ENCODE measurements around the gene AP1B1.

Gene AP1B1

GRCh38 chr22:29394931-29395581 is 6.7 kb upstream of the AP1B1 start:
- Histone ChIP-seq H3K4me2 (ENCODE audit: low read length) (no peak overlapping the region), H3K9me3 (ENCODE audit: insufficient read depth, low read depth, low read length) (no peaks in the 10 kb centered on the region), H3K79me2 (ENCODE audit: control insufficient read depth, insufficient read depth, low read length, poor library complexity) (no peaks in the 10 kb centered on the region), H4K12ac (ENCODE audit: low read depth, low read length) (no peak overlapping the region), H3K27ac (ENCODE audit: low read depth, low read length) (no peak overlapping the region), H2BK12ac (ENCODE audit: low read length) (no peak overlapping the region), H3K36me3 (ENCODE audit: control insufficient read depth in 1 of 2, insufficient read depth in 2 of 2, low read length in 2 of 2) (no peaks in the 10 kb centered on the region), H3K23ac (ENCODE audit: low read length) (no peak overlapping the region), H3K27me3 (ENCODE audit: insufficient read depth, low read length) (no peaks in the 10 kb centered on the region), H3K79me1 (ENCODE audit: low read length) (no peaks in the 10 kb centered on the region), H3K4me1 (ENCODE audit: control insufficient read depth in 1 of 2, insufficient read depth in 2 of 2, low read length in 2 of 2) (peaks cover 0 to 2% of the 10 kb centered on the region in 2 experiments), H2BK120ac (ENCODE audit: insufficient read depth, low read length, poor library complexity) (no peak overlapping the region), H3K14ac (ENCODE audit: low read length) (no peak overlapping the region), H3K18ac (ENCODE audit: low read length) (no peak overlapping the region), H4K8ac (ENCODE audit: low read depth, low read length) (no peak overlapping the region), H3K9ac (ENCODE audit: low read length) (no peak overlapping the region), H2AK5ac (ENCODE audit: low read length) (no peak overlapping the region), H2BK5ac (ENCODE audit: low read depth, low read length, poor library complexity) (no peak overlapping the region), H2AFZ (ENCODE audit: insufficient read depth, low read length, poor library complexity) (no peak overlapping the region), H3K4ac (ENCODE audit: low read depth, low read length) (no peak overlapping the region), H3K4me3 (ENCODE audit: low read depth, low read length) (no peak overlapping the region), H4K91ac (ENCODE audit: low read depth, low read length) (no peak overlapping the region)
- no CpG with 5 or more reads among the region's 10 CpGs for WGBS (ENCODE audit: extremely low coverage, insufficient coverage, insufficient read length)
- DNase-seq, result peak; percentile 67 to 85

- no peak overlapping the region for H2BK5ac ChIP-seq (ENCODE audit: low read depth, low read length, poor library complexity)
- no peak overlapping the region for H4K91ac ChIP-seq (ENCODE audit: low read depth, low read length)
- no peak overlapping the region for H3K4me2 ChIP-seq (ENCODE audit: low read length)
- no peak overlapping the region for H3K27ac ChIP-seq (ENCODE audit: low read depth, low read length)
- no peak overlapping the region for H3K18ac ChIP-seq (ENCODE audit: low read length)
- no peak overlapping the region for H3K14ac ChIP-seq (ENCODE audit: low read length)
- no peak overlapping the region for H2AFZ ChIP-seq (ENCODE audit: insufficient read depth, low read length, poor library complexity)
- no peak overlapping the region for H3K23ac ChIP-seq (ENCODE audit: low read length)
- H3K79me2 ChIP-seq (ENCODE audit: control insufficient read depth, insufficient read depth, low read length, poor library complexity), result peaks cover 2% of the 10 kb centered on the region
- H3K27me3 ChIP-seq (ENCODE audit: insufficient read depth, low read length), result no peaks in the 10 kb centered on the region
- H3K36me3 ChIP-seq (ENCODE audit: control insufficient read depth in 1 of 2, insufficient read depth in 2 of 2, low read length in 2 of 2), result no peaks in the 10 kb centered on the region
- peaks cover 2 to 6% of the 10 kb centered on the region in 2 experiments for H3K4me1 ChIP-seq (ENCODE audit: control insufficient read depth in 1 of 2, insufficient read depth in 2 of 2, low read length in 2 of 2)
- H4K8ac ChIP-seq (ENCODE audit: low read depth, low read length), result no peak overlapping the region
- no peak overlapping the region for H3K4me3 ChIP-seq (ENCODE audit: low read depth, low read length)
- H2BK120ac ChIP-seq (ENCODE audit: insufficient read depth, low read length, poor library complexity), result no peak overlapping the region
- H3K79me1 ChIP-seq (ENCODE audit: low read length), result peaks cover 4% of the 10 kb centered on the region
- H4K12ac ChIP-seq (ENCODE audit: low read depth, low read length), result no peak overlapping the region
- DNase-seq, result no peak
- no peaks in the 10 kb centered on the region for H3K9me3 ChIP-seq (ENCODE audit: insufficient read depth, low read depth, low read length)
- H3K9ac ChIP-seq (ENCODE audit: low read length), result no peak overlapping the region
- no peak overlapping the region for H3K4ac ChIP-seq (ENCODE audit: low read depth, low read length)
- H2AK5ac ChIP-seq (ENCODE audit: low read length), result no peak overlapping the region
- H2BK12ac ChIP-seq (ENCODE audit: low read length), result no peak overlapping the region
- no CpG with 5 or more reads among the region's 2 CpGs for WGBS (ENCODE audit: extremely low coverage, insufficient coverage, insufficient read length)
Observed at GRCh38 chr22:29393019-29393608, 4.7 kb upstream of the AP1B1 start.

- Histone ChIP-seq H2BK120ac (ENCODE audit: insufficient read depth, low read length, poor library complexity) (no peak overlapping the region), H3K4ac (ENCODE audit: low read depth, low read length) (no peak overlapping the region), H3K18ac (ENCODE audit: low read length) (no peak overlapping the region), H3K4me3 (ENCODE audit: low read depth, low read length) (peak overlapping the region; percentile 40), H3K79me2 (ENCODE audit: control insufficient read depth, insufficient read depth, low read length, poor library complexity) (peaks cover 8% of the 10 kb centered on the region), H4K91ac (ENCODE audit: low read depth, low read length) (no peak overlapping the region), H2BK5ac (ENCODE audit: low read depth, low read length, poor library complexity) (no peak overlapping the region), H3K27ac (ENCODE audit: low read depth, low read length) (no peak overlapping the region), H3K4me1 (ENCODE audit: control insufficient read depth in 1 of 2, insufficient read depth in 2 of 2, low read length in 2 of 2) (peaks cover 7 to 12% of the 10 kb centered on the region in 2 experiments), H2AK5ac (ENCODE audit: low read length) (no peak overlapping the region), H2BK12ac (ENCODE audit: low read length) (no peak overlapping the region), H4K8ac (ENCODE audit: low read depth, low read length) (no peak overlapping the region), H3K4me2 (ENCODE audit: low read length) (no peak overlapping the region), H3K23ac (ENCODE audit: low read length) (no peak overlapping the region), H3K9ac (ENCODE audit: low read length) (no peak overlapping the region), H4K12ac (ENCODE audit: low read depth, low read length) (no peak overlapping the region), H3K79me1 (ENCODE audit: low read length) (peaks cover 5% of the 10 kb centered on the region), H2AFZ (ENCODE audit: insufficient read depth, low read length, poor library complexity) (peak overlapping the region; percentile 35), H3K27me3 (ENCODE audit: insufficient read depth, low read length) (no peaks in the 10 kb centered on the region), H3K36me3 (ENCODE audit: control insufficient read depth in 1 of 2, insufficient read depth in 2 of 2, low read length in 2 of 2) (no peaks in the 10 kb centered on the region), H3K14ac (ENCODE audit: low read length) (no peak overlapping the region), H3K9me3 (ENCODE audit: insufficient read depth, low read depth, low read length) (no peaks in the 10 kb centered on the region)
- no peak for DNase-seq
- WGBS (ENCODE audit: extremely low coverage, insufficient coverage, insufficient read length), result no CpG with 5 or more reads among the region's 8 CpGs
Observed at GRCh38 chr22:29391546-29391945, 3.2 kb upstream of the AP1B1 start.

- H3K23ac ChIP-seq (ENCODE audit: low read length), result no peak overlapping the region
- no CpG with 5 or more reads among the region's 6 CpGs for WGBS (ENCODE audit: extremely low coverage, insufficient coverage, insufficient read length)
- no peak overlapping the region for H3K27ac ChIP-seq (ENCODE audit: low read depth, low read length)
- no peak overlapping the region for H2BK120ac ChIP-seq (ENCODE audit: insufficient read depth, low read length, poor library complexity)
- no peak overlapping the region for H3K14ac ChIP-seq (ENCODE audit: low read length)
- H2AK5ac ChIP-seq (ENCODE audit: low read length), result no peak overlapping the region
- H2BK12ac ChIP-seq (ENCODE audit: low read length), result no peak overlapping the region
- no peak overlapping the region for H4K12ac ChIP-seq (ENCODE audit: low read depth, low read length)
- no peak overlapping the region for H3K9ac ChIP-seq (ENCODE audit: low read length)
- H3K36me3 ChIP-seq (ENCODE audit: control insufficient read depth in 1 of 2, insufficient read depth in 2 of 2, low read length in 2 of 2), result no peaks in the 10 kb centered on the region
- H3K4me2 ChIP-seq (ENCODE audit: low read length), result no peak overlapping the region
- H3K4ac ChIP-seq (ENCODE audit: low read depth, low read length), result no peak overlapping the region
- no peak overlapping the region for H3K4me3 ChIP-seq (ENCODE audit: low read depth, low read length)
- H3K79me2 ChIP-seq (ENCODE audit: control insufficient read depth, insufficient read depth, low read length, poor library complexity), result peaks cover 10% of the 10 kb centered on the region
- DNase-seq, result no peak
- H4K91ac ChIP-seq (ENCODE audit: low read depth, low read length), result no peak overlapping the region
- H2BK5ac ChIP-seq (ENCODE audit: low read depth, low read length, poor library complexity), result no peak overlapping the region
- peaks cover 15 to 21% of the 10 kb centered on the region in 2 experiments for H3K4me1 ChIP-seq (ENCODE audit: control insufficient read depth in 1 of 2, insufficient read depth in 2 of 2, low read length in 2 of 2)
- H4K8ac ChIP-seq (ENCODE audit: low read depth, low read length), result no peak overlapping the region
- H3K79me1 ChIP-seq (ENCODE audit: low read length), result peaks cover 5% of the 10 kb centered on the region
- H3K27me3 ChIP-seq (ENCODE audit: insufficient read depth, low read length), result no peaks in the 10 kb centered on the region
- H2AFZ ChIP-seq (ENCODE audit: insufficient read depth, low read length, poor library complexity), result no peak overlapping the region
- no peak overlapping the region for H3K18ac ChIP-seq (ENCODE audit: low read length)
- H3K9me3 ChIP-seq (ENCODE audit: insufficient read depth, low read depth, low read length), result no peaks in the 10 kb centered on the region
Observed at GRCh38 chr22:29390270-29390669, 1.9 kb upstream of the AP1B1 start.
